ENCODE results near the gene CDC42EP4. TPM values are rescaled to one million over a fixed set of nuclear protein-coding genes. Genes with fewer than 3 reads are reported as not detected.

CDC42EP4 gene
- total RNA-seq, 2 donors from 2014 or later = 35.4 to 56.0 TPM

DNA sequence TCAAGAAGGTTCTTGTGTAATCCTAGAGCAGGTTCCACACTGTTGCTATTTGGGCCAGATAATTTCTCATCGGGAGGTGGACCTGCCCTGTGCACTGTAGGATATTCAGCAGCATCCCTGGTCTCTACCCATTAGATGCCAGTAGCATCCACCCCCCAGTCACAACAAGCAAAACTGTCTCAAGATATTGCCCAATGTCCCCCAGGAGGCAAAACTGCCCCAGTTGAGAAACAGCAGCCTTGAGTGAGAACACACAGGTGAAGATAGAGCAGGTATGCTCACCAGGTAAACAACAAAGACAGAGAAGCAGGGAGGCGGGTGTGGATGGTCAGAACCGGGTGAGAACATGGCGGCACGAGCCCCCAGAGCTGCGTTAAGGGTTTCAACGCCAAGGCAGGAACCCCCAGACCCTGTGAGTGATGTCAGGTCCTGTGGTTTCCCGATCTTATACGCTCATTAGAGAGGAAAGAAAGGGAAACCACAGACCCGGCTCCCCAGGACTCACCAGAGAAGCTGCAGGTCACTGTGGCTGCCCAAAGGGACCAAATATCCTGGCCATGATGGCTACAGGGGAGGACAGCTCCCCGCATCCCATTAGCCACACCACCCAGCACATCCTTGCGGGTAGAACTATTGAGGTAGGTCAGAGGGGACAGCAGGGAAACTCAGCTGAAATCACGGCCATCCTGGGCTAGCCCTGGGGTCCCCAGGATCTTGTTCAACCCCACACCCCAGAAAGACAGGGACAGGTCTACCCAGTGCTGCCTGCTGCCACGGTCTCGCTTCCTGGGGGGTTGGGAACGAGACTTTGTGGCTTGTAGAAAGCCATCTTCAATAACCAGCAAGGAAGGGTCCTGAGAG lies 21.2 kb downstream of the CDC42EP4 start:
- peaks cover 7% of the 10 kb centered on the region for H3K36me3 ChIP-seq
- TF ChIP-seq, protein P1, sequence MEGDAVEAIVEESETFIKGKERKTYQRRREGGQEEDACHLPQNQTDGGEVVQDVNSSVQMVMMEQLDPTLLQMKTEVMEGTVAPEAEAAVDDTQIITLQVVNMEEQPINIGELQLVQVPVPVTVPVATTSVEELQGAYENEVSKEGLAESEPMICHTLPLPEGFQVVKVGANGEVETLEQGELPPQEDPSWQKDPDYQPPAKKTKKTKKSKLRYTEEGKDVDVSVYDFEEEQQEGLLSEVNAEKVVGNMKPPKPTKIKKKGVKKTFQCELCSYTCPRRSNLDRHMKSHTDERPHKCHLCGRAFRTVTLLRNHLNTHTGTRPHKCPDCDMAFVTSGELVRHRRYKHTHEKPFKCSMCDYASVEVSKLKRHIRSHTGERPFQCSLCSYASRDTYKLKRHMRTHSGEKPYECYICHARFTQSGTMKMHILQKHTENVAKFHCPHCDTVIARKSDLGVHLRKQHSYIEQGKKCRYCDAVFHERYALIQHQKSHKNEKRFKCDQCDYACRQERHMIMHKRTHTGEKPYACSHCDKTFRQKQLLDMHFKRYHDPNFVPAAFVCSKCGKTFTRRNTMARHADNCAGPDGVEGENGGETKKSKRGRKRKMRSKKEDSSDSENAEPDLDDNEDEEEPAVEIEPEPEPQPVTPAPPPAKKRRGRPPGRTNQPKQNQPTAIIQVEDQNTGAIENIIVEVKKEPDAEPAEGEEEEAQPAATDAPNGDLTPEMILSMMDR (IDR thresholded peaks at IDR 0.05) = no peak
- H3K27me3 ChIP-seq = no peaks in the 10 kb centered on the region
- no peak for DNase-seq (ENCODE audit: low spot score)
- no peak overlapping the region for H3K4me3 ChIP-seq
- H3K9me3 ChIP-seq = no peaks in the 10 kb centered on the region
- H3K27ac ChIP-seq = peak overlapping the region; percentile 90 to 96
- peaks cover 0 to 100% of the 10 kb centered on the region in 2 donors for H3K4me1 ChIP-seq

- Histone ChIP-seq H3K4me1 (peaks cover 0 to 99% of the 10 kb centered on the region in 2 donors), H3K4me3 (no peak overlapping the region)
Observed at GRCh38 chr17:73289549-73290254, 22.1 kb downstream of the CDC42EP4 start.

DNA sequence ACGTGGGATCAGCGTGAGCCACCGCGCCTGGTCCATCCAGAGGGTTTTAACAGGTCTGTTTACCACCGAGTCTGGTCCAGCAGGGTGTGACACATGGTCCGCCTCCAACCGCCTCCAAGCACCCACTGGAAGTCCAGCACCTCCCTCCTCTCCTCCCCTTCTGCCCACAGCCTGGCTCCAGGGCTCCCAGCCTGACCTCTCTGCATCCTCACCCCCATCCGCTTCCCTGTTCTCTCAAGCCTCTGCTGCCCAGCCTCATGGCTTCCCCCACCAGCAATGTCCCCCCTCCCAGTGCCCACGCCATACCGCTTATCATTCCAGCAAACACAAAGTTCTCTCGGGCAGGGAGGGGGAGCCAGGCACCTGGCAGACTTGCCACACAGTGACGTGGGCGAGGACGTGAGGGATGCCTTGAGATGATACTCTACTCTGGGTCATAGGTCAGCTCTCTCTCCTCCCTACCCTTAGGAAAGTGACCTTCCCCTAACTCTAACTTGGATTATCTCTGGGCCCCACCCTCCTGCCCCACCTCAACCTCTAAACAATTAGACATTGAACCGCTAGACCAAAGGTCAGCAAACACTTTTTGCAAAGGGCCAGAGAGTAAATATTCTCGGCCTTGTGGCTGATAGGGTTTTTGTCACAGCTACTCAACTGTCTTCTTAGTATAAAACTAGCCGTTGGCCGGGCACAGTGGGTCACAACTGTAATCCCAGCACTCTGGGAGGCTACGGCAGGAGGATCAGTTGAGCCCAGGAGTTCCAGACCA lies 23.1 kb downstream of the CDC42EP4 start:
- TF ChIP-seq, protein P1 (IDR thresholded peaks at IDR 0.05) = no peak
- no peak overlapping the region for H3K4me3 ChIP-seq

More at GRCh38 chr17:73289549-73290254, 22.1 kb downstream of the CDC42EP4 start:
- Histone ChIP-seq H3K36me3 (peaks cover 17% of the 10 kb centered on the region), H3K27me3 (no peaks in the 10 kb centered on the region), H3K27ac (peak overlapping the region; percentile 90 to 96), H3K9me3 (no peaks in the 10 kb centered on the region)
- TF ChIP-seq, protein P1 (IDR thresholded peaks at IDR 0.05) = no peak
- DNase-seq (ENCODE audit: low spot score) = no peak

GRCh38 chr17:73286863-73287296 lies 24.9 kb downstream of the CDC42EP4 start:
- TF ChIP-seq, protein P1 (IDR thresholded peaks at IDR 0.05) = no peak
- H3K27ac ChIP-seq = peak overlapping the region; percentile 90 to 96
- H3K27me3 ChIP-seq = no peaks in the 10 kb centered on the region
- H3K36me3 ChIP-seq = peaks cover 24% of the 10 kb centered on the region
- H3K9me3 ChIP-seq = no peaks in the 10 kb centered on the region
- H3K4me1 ChIP-seq = peaks cover 0 to 74% of the 10 kb centered on the region in 2 donors
- no peak for DNase-seq (ENCODE audit: low spot score)
- no peak overlapping the region for H3K4me3 ChIP-seq

More for the DNA sequence above, 23.1 kb downstream of the CDC42EP4 start:
- peak overlapping the region; percentile 90 to 96 for H3K27ac ChIP-seq
- DNase-seq (ENCODE audit: low spot score) = peak; percentile 76
- no peaks in the 10 kb centered on the region for H3K27me3 ChIP-seq
- peaks cover 20% of the 10 kb centered on the region for H3K36me3 ChIP-seq
- no peaks in the 10 kb centered on the region for H3K9me3 ChIP-seq
- peaks cover 0 to 93% of the 10 kb centered on the region in 2 donors for H3K4me1 ChIP-seq

All from right atrium auricular region (tissue), 2 donors.